IMR-90 (cell line): ENCODE results near the gene ITFG1. TPM values are rescaled to one million over a fixed set of nuclear protein-coding genes. Genes with fewer than 3 reads are reported as not detected.

Experiments used
- ATAC-seq: fragments of 200-7000 bp; cut with Tn5 transposase; 2 replicates; pipeline ENCODE4 v1.9.1; 2020; ENCODE audit warnings: low read depth, mild to moderate bottlenecking, moderate library complexity
- BruUV-seq: library from RNA; stranded (reverse); fragments of 400-500 nt; replicated peaks from 2 replicates; lab custom pipeline; 2021; lab: Mats Ljungman, UMichigan
- CTCF ChIA-PET: fragments of 300-600 bp; formaldehyde crosslinking; extraction: SDS; loops from one replicate; lab custom pipeline; 2021; ENCODE audit warnings: antibody characterized with exemption; lab: Yijun Ruan, JAX
- POLR2A ChIA-PET: fragments of 300-600 bp; sonication (Branson Sonifier 250); formaldehyde crosslinking; loops from one replicate; lab custom pipeline; 2022; ENCODE audit warnings: antibody characterized with exemption; ENCODE audit not compliant: unreplicated experiment; lab: Charles Lee
- DNase-seq: peaks from one replicate; pipeline ENCODE4 v3.0.0; 2013
- H2AFZ ChIP-seq: replicated peaks from 2 replicates; pipeline ENCODE3; 2013; ENCODE audit warnings: low read length, mild to moderate bottlenecking; ENCODE audit not compliant: poor library complexity
- H2AK5ac ChIP-seq: 2 replicates; pipeline ENCODE4 v1.6.1; 2013; ENCODE audit warnings: low read depth, low read length, inconsistent platforms
- H2AK9ac ChIP-seq: replicated peaks from 2 replicates; pipeline ENCODE3; 2013; ENCODE audit warnings: mild to moderate bottlenecking, low read depth, low read length, moderate library complexity; ENCODE audit not compliant: poor library complexity
- H2BK120ac ChIP-seq: 2 replicates; pipeline ENCODE4 v1.6.1; 2013; ENCODE audit warnings: low read depth, low read length, inconsistent platforms
- H2BK15ac ChIP-seq: 3 replicates; pipeline ENCODE4 v1.6.1; 2013; ENCODE audit warnings: low read depth, low read length, inconsistent platforms
- H2BK20ac ChIP-seq: 2 replicates; pipeline ENCODE4 v1.6.1; 2013; ENCODE audit warnings: low read depth, mild to moderate bottlenecking, inconsistent platforms, low read length, moderate library complexity
- H2BK5ac ChIP-seq: 2 replicates; pipeline ENCODE4 v1.6.1; 2013; ENCODE audit warnings: mild to moderate bottlenecking, low read depth, low read length, inconsistent platforms; ENCODE audit not compliant: poor library complexity, severe bottlenecking
- H3K14ac ChIP-seq: replicated peaks from 2 replicates; pipeline ENCODE4 v1.6.1; 2013; ENCODE audit warnings: low read depth, low read length, inconsistent platforms
- H3K18ac ChIP-seq: 2 replicates; pipeline ENCODE4 v1.6.1; 2013; ENCODE audit warnings: low read depth, low read length, control low read depth
- H3K23ac ChIP-seq: 2 replicates; pipeline ENCODE4 v1.6.1; 2013; ENCODE audit warnings: low read depth, low read length, inconsistent platforms
- H3K27ac ChIP-seq: 2 replicates; pipeline ENCODE4 v1.5.1; 2013; ENCODE audit warnings: mild to moderate bottlenecking, control low read depth, low read length; ENCODE audit not compliant: insufficient read depth
- H3K27me3 ChIP-seq: 2 replicates; pipeline ENCODE4 v1.6.1; 2013; ENCODE audit warnings: low read length; ENCODE audit not compliant: control insufficient read depth, insufficient read depth
- H3K36me3 ChIP-seq: 2 replicates; pipeline ENCODE4 v1.6.1; 2013; ENCODE audit warnings: low read length, mixed read lengths; ENCODE audit not compliant: control insufficient read depth, insufficient read depth
- H3K4ac ChIP-seq: 2 replicates; pipeline ENCODE4 v1.6.1; 2013; ENCODE audit warnings: low read depth, low read length, inconsistent platforms
- H3K4me1 ChIP-seq: 2 replicates; pipeline ENCODE4 v1.6.1; 2013; ENCODE audit warnings: low read length, mixed read lengths; ENCODE audit not compliant: control insufficient read depth, insufficient read depth
- H3K4me2 ChIP-seq: 2 replicates; pipeline ENCODE4 v1.6.1; 2013; ENCODE audit warnings: low read depth, mild to moderate bottlenecking, control low read depth, low read length, moderate library complexity
- H3K4me3 ChIP-seq: 2 replicates; pipeline ENCODE4 v1.5.1; 2013; ENCODE audit warnings: low read depth, mild to moderate bottlenecking, control low read depth, low read length, moderate library complexity; ENCODE audit not compliant: insufficient read depth
- H3K56ac ChIP-seq: 2 replicates; pipeline ENCODE4 v1.6.1; 2013; ENCODE audit warnings: low read length, inconsistent platforms; ENCODE audit not compliant: insufficient read depth; ENCODE audit errors: extremely low read depth
- H3K79me1 ChIP-seq, 2 experiments: 2 replicates each; pipeline ENCODE4 v1.6.1; 2013; ENCODE audit warnings: low read length in 2 of 2, inconsistent platforms in 1 of 2, low read depth in 1 of 2
- H3K9ac ChIP-seq: 2 replicates; pipeline ENCODE4 v1.6.1; 2013; ENCODE audit warnings: low read depth, low read length, control low read depth
- H3K9me1 ChIP-seq: 2 replicates; pipeline ENCODE4 v1.6.1; 2013; ENCODE audit warnings: low read length, inconsistent platforms; ENCODE audit not compliant: insufficient read depth
- H3K9me3 ChIP-seq: 2 replicates; pipeline ENCODE4 v1.6.1; 2013; ENCODE audit warnings: low read length; ENCODE audit not compliant: control insufficient read depth, insufficient read depth
- H4K20me1 ChIP-seq: 2 replicates; pipeline ENCODE4 v1.6.1; 2013; ENCODE audit warnings: low read length, inconsistent platforms; ENCODE audit not compliant: insufficient read depth
- H4K5ac ChIP-seq: 2 replicates; pipeline ENCODE4 v1.6.1; 2013; ENCODE audit warnings: mild to moderate bottlenecking, low read depth, low read length, control low read depth
- H4K8ac ChIP-seq, 2 experiments: 2 replicates each; pipeline ENCODE4 v1.6.1; 2013; ENCODE audit warnings: low read depth in 2 of 2, low read length in 2 of 2, control low read depth in 1 of 2, inconsistent platforms in 1 of 2
- H4K91ac ChIP-seq: 2 replicates; pipeline ENCODE4 v1.6.1; 2013; ENCODE audit warnings: low read depth, low read length, inconsistent platforms; ENCODE audit not compliant: insufficient read depth
- BHLHE40 ChIP-seq: fragments of 150-350 bp; IDR thresholded peaks from 2 replicates; pipeline ENCODE4 v1.6.1; 2016; ENCODE audit warnings: mild to moderate bottlenecking, low read depth, low read length
- CEBPB ChIP-seq: IDR thresholded peaks from 2 replicates; pipeline ENCODE4 v1.6.1; 2012; ENCODE audit warnings: low read depth, low read length, improper control_type of control experiment
- CHD1 ChIP-seq: IDR thresholded peaks from 2 replicates; pipeline ENCODE4 v1.6.1; 2012; ENCODE audit warnings: low read depth, low read length, improper control_type of control experiment
- ELK1 ChIP-seq: fragments of 150-350 bp; IDR thresholded peaks from 2 replicates; pipeline ENCODE4 v1.6.1; 2016; ENCODE audit warnings: low read depth, mild to moderate bottlenecking, low read length, moderate library complexity, borderline replicate concordance
- MAFK ChIP-seq: IDR thresholded peaks from 2 replicates; pipeline ENCODE4 v1.6.1; 2012; ENCODE audit warnings: low read depth, low read length, improper control_type of control experiment
- MAZ ChIP-seq: IDR thresholded peaks from 2 replicates; pipeline ENCODE4 v1.6.1; 2012; ENCODE audit warnings: low read depth, mild to moderate bottlenecking, low read length, improper control_type of control experiment, moderate library complexity, borderline replicate concordance
- NFE2L2 ChIP-seq: fragments of 150-350 bp; IDR thresholded peaks from 2 replicates; pipeline ENCODE4 v1.6.1; 2016; ENCODE audit warnings: low read depth, mild to moderate bottlenecking, low read length
- POLR2A ChIP-seq: IDR thresholded peaks from 2 replicates; pipeline ENCODE4 v1.6.1; 2012; ENCODE audit warnings: mild to moderate bottlenecking, low read depth, low read length
- RAD21 ChIP-seq: IDR thresholded peaks from 2 replicates; pipeline ENCODE4 v1.6.1; 2012; ENCODE audit warnings: low read length, improper control_type of control experiment
- RCOR1 ChIP-seq: IDR thresholded peaks from 2 replicates; pipeline ENCODE4 v1.6.1; 2012; ENCODE audit warnings: mild to moderate bottlenecking, low read length, improper control_type of control experiment; ENCODE audit not compliant: insufficient replicate concordance
- RFX5 ChIP-seq: IDR thresholded peaks from 2 replicates; pipeline ENCODE4 v1.8.0; 2012; ENCODE audit warnings: low read depth, mild to moderate bottlenecking, low read length, moderate library complexity
- SMC3 ChIP-seq: fragments of 150-350 bp; IDR thresholded peaks from 2 replicates; pipeline ENCODE4 v1.6.1; 2016; ENCODE audit warnings: low read depth, mild to moderate bottlenecking, antibody characterized with exemption, low read length, moderate library complexity
- USF2 ChIP-seq: fragments of 150-350 bp; IDR thresholded peaks from 2 replicates; pipeline ENCODE4 v1.6.1; 2017; ENCODE audit warnings: mild to moderate bottlenecking, antibody characterized with exemption, low read length, low read depth
- dilution Hi-C: fragments of 300-500 bp; cut with HindIII; formaldehyde crosslinking; loops from one replicate; pipeline ENCODE4 v1.14.3; 2018; ENCODE audit warnings: low sequenced_read_pairs; ENCODE audit not compliant: unreplicated experiment
- in situ Hi-C: fragments of 300-500 bp; cut with MboI; formaldehyde crosslinking; loops from 3 replicates; pipeline ENCODE4 v1.14.3; 2019; ENCODE audit warnings: low sequenced_read_pairs, inconsistent platforms, mixed read lengths
- intact Hi-C: fragments of 100-400 bp; cut with micrococcal nuclease; formaldehyde crosslinking; loops from 2 replicates; pipeline ENCODE4 v1.10.0; 2022
- polyA plus RNA-seq, 3 experiments: library from polyadenylated mRNA; depleted of rRNA; stranded (reverse); fragments of >200 nt; gene quantifications; 2 replicates each; pipeline ENCODE4 v1.2.3, GENCODE V29; 2012; ENCODE audit warnings: low replicate concordance in 1 of 3
- total RNA-seq: library from RNA; depleted of rRNA; stranded (reverse); fragments of >200 nt; gene quantifications from 2 replicates; pipeline ENCODE4 v1.2.3, GENCODE V29; 2012

The ITFG1 gene
- total and polyA plus RNA-seq, 2 of the 4 experiments (the other 2 are of a cell fraction): 54.3 to 60.4 TPM

DNA sequence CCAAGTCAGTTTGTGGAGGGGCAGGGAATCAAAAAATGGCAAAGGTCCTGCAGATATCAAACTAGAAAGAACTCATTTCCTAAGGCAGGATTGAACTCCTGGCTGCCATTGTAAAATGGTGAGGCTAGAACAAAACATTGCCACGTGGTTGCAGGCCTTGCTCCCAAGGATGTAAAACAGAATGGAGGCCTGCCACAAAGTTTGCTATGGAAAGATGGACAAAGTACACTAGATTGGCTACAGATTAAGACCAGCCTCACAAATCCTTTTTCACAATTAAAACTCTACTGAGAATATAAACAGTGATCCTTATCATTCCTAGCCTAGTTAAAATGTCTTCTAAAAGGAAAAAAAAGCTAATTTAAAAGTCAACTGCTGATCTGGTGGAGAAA, 31.2 kb upstream of the ITFG1 start (continued):
- no peak for TF ChIP-seq ELK1
- TF ChIP-seq CHD1: no peak
- TF ChIP-seq SMC3: no peak
- TF ChIP-seq MAZ: no peak
- TF ChIP-seq RFX5: no peak
- no peak for TF ChIP-seq CEBPB

DNA sequence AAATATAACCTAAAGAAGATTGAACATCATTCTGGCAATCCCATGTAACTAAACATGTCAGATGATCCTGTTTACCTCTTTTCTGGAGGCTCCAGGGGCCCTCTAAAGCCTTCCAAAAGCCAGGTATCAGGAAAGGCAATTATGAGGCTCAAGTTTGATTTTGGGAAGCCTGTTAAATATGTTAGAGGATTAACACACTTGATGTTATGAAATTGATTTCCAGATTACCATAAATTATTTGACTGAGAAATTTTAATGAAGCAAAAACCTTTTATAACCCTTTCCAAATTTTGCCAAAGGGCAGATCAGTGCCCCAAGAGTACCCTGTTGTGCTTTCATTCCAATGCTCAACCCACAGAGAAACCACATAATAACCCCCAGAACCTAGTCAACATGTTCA, 29.6 kb upstream of the ITFG1 start:
- Histone ChIP-seq H3K23ac (no peak overlapping the region), H3K27ac (no peak overlapping the region), H4K91ac (no peak overlapping the region), H3K4ac (no peak overlapping the region), H3K14ac (no peak overlapping the region), H2BK15ac (no peak overlapping the region), H3K4me2 (no peak overlapping the region), H3K27me3 (no peaks in the 10 kb centered on the region), H2AK5ac (no peak overlapping the region), H2AK9ac (no peak overlapping the region), H3K18ac (no peak overlapping the region), H2BK20ac (no peak overlapping the region), H3K79me1 (peaks cover 8 to 32% of the 10 kb centered on the region in 2 experiments; a peak in 3 of 4 replicates), H4K5ac (no peak overlapping the region), H3K9me3 (peaks cover 6% of the 10 kb centered on the region; the same call in 1 of the 2 replicates), H3K4me3 (no peak overlapping the region), H3K36me3 (0 out of 2 replicates have a peak, but pooled peaks cover 1% of the 10 kb centered on the region), H3K56ac (no peak overlapping the region), H3K4me1 (no peaks in the 10 kb centered on the region), H2AFZ (no peak overlapping the region), H4K8ac (no peak overlapping the region), H2BK120ac (no peak overlapping the region), H3K9me1 (no peaks in the 10 kb centered on the region), H3K9ac (no peak overlapping the region), H2BK5ac (no peak overlapping the region), H4K20me1 (no peaks in the 10 kb centered on the region)
- ATAC-seq: no peak
- dilution Hi-C loops (no loop called here), intact Hi-C loops (no loop called here), in situ Hi-C loops (no loop called here)
- BruUV-seq: no TSS peak
- POLR2A ChIA-PET: no interaction called here
- CTCF ChIA-PET: no interaction called here
- no peak for DNase-seq
- no peak for TF ChIP-seq POLR2A
- TF ChIP-seq SMC3: no peak
- no peak for TF ChIP-seq RCOR1
- no peak for TF ChIP-seq RAD21
- no peak for TF ChIP-seq MAZ
- TF ChIP-seq USF2: no peak
- no peak for TF ChIP-seq ELK1
- TF ChIP-seq NFE2L2: no peak
- no peak for TF ChIP-seq MAFK
- no peak for TF ChIP-seq CHD1
- no peak for TF ChIP-seq BHLHE40
